Endothelial cell of hepatic sinusoid (primary cell): ENCODE results near the gene MND1.

Experiments
- in situ Hi-C: cut with HindIII; loops from 2 replicates; pipeline ENCODE4 v1.10.0; 2017; ENCODE audit warnings: low sequenced_read_pairs

MND1 gene

DNA sequence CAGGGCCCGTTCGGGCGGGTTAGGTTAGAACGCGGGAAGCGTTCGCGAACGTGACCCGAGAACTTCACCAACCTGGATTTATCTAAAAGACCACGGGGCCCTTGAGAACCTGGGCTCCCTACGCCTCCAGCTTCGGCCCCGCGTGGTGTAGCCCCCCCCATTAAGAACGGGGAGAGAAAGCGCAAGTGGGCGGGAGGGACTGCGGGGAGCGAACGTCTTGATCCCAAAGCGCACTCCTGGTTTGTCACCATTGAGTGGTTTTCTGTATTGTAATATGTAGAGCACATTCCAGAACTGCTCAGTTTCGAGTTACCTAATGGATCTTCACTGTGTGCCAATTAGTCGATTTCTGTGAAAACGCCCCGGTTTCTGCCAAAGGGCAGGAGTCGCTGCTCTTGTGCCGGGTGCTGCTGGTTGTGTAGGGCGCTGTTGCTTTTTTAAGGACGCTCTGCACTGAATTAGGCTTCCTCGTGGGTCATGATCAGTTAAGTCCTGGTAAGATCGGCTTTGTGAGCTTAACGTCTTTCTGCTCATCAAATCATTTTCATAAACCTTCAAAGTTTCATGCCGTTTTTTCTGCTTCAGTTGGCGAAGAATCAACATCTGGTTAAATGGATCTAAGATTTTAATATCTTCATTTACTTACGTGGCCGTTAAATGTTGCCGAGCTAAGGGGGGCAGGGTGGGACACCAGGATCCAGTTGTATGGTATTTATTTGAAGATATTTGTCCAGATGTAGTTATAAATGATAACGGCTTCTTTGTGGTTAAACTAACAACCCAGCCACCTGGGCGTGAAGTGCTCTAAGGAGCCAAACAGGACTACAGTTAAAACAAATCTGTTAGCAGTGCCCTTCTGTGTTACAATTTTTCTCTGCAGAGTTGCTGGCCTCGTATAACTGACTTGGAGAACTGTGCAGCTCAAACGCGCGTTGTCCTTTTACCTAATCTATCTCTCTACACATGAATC lies 809 bp downstream of the MND1 start:
- in situ Hi-C loops: no loop called here

DNA sequence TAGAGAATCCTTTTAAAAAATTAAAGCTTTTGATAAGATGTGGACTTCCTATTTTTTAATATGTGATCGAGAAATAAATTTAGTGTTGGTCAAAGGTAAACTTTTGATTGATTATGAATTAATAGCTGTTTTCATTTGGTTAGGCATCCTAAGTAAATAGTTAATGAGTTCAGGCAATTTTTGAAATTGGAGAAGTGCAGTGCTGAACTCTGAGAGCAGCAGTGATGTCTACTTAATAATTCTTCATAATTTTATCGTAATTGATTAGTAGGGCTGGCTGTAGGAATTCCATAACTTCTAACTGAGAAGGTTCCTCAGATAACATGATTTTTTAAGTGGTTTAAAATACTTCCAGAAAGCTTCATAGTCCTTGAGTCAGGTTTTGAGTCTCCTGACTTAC lies 1.5 kb downstream of the MND1 start:
- in situ Hi-C loops: no loop called here

- in situ Hi-C loops: no loop called here
Measured at GRCh38 chr4:153346563-153346962, 2.1 kb downstream of the MND1 start.

DNA sequence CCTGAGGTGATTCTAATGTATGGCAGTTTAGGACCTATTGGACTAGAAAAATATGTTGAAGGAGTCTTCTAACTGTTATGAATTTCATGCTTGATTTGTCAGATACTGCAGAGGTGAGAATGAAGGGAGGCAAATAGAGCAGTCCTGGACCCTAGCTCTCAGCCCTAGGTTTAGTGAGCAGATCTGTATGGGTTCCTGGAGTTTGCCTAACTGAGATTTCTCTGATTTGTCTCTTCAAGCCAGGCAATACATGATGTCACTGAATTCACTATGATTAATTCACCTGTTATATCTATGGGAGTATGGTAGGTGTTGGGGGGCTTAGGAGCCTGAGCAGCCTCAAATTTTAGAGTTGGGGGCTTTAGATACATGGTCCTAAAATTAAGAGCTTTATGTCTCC lies 2.6 kb downstream of the MND1 start:
- in situ Hi-C loops: no loop called here

DNA sequence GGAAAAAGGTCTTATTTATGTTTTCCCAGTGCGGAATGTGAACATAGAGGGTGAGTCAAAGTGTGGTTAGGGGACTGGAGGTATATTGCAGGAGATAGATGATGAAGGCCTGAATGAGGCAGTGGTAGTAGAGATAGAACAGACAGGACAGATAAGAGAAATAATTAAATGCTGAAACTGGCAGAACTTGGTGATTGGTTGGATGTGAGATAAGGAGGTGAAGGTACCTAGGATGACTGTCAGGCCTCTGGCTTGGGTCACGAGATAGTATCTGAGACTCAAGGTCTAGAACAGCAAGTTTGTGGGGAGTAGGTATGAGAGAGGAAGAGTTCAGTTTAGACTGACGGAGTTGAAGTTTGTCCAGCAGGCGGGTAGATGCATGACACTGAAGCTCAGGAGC lies 3.5 kb downstream of the MND1 start:
- in situ Hi-C loops: no loop called here

- in situ Hi-C loops: no loop called here
Measured at GRCh38 chr4:153349206-153349805, 4.8 kb downstream of the MND1 start.

DNA sequence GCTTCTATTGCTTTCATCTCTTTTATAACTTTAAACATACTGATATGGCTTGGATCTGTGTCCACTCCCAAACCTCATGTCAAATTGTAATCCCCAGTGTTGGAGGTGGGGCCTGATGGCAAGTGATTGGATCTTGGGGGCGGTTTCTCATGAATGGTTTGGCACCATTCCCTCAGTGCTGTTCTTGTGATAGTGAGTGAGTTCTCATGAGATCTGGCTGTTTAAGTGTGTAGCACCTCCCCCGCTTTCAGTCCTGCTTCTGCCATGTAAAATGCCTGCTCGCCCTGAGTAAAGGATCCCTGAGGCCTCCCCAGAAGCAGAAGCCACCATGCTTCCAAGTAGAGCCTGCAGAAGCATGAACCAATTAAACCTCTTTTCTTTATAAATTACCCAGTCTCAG lies 17.7 kb downstream of the MND1 start:
- in situ Hi-C loops: no loop called here

GRCh38 chr4:153364061-153364460 lies 19.6 kb downstream of the MND1 start:
- in situ Hi-C loops: no loop called here

GRCh38 chr4:153365003-153365402 lies 20.5 kb downstream of the MND1 start:
- in situ Hi-C loops: no loop called here

- in situ Hi-C loops: no loop called here
Measured at GRCh38 chr4:153366486-153366885, 22.0 kb downstream of the MND1 start.

DNA sequence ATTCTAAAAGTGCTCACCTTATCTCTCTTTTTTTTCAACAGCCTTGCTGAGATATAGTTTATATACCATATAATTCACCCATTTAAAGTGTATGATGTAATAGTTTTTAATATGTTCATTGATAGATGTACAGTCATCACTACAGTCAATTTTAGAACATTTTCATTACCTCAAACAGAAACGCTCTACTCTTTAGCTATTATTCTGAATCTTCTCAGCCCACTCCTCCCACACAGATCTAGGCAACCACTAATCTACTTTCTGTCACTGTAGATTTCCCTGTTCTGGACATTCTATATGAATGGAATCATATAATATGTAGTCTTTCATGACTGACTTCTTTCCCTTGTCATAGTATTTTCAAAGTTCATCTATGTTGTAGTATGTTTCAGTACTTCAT lies 22.6 kb downstream of the MND1 start:
- in situ Hi-C loops: no loop called here

GRCh38 chr4:153369021-153369420 lies 24.5 kb downstream of the MND1 start:
- in situ Hi-C loops: no loop called here

GRCh38 chr4:153371701-153372234 lies 27.3 kb downstream of the MND1 start:
- in situ Hi-C loops: no loop called here

DNA sequence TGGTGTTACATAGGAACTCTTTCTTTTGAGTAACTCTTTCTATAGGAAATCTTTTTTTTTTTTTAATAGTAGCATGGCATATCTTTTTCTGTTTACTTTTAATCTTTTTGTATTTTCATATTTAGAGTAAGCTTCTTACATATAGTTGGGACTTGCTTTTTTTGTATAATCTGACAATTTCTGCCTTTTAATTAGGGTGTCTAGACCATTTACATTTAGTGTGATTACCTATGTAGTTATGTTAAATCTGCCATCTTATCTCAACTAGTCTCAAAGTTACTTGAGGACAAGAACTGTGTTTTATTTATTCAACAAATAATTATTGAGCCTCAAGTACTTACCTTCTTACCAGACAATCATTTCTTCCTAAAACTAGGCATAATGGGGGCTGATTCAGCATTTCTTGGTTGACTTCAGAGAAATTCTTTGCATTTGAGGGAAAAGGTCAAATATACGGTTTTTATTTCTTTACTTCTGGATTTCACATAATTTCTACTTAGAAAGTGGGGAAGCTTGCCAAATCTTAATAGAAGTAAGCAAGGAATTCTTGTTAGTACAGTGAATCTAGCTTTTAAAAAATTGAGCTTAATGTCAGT lies 28.6 kb downstream of the MND1 start:
- in situ Hi-C loops: no loop called here

- in situ Hi-C loops: no loop called here
Measured at GRCh38 chr4:153374442-153374841, 30.0 kb downstream of the MND1 start.

- in situ Hi-C loops: no loop called here
Measured at GRCh38 chr4:153375303-153375702, 30.8 kb downstream of the MND1 start.

DNA sequence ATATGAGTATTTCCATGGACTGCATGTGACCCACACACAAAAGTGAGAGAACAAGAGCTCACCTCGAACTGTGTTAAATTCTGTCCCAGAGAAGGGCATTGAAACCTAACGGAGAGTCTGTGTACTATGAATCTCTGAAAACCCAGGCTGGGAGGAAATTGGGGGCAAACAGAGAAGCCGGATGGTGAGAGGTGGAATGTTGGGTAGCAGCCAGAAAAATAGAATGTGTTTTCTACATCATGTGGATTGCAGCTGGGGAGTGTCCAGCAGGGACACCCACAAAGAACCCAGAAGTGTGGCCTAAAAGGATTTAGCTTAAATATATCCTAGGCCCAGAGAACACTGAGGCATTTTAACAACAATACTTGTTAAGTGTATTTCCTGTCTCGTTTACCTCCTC lies 38.6 kb downstream of the MND1 start:
- in situ Hi-C loops: no loop called here

DNA sequence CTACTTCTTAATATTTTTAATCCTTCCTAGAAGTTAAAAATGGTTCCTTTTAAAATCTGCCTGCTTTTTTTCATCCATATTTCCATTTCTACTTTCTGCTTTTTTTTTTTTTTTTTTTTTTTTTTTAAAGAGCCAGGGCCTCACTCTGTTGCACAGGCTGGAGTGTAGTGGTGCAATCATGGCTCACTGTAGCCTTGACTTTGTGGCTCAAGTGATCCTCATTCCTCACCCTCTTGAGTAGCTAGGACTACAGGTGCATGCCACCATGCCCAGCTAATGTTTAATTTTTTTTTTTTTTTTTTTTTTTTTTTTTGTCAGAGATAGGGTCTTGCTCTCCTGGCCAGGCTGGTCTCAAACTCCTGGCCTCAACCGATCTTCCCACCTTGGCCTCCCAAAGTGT lies 39.7 kb downstream of the MND1 start:
- in situ Hi-C loops: no loop called here

DNA sequence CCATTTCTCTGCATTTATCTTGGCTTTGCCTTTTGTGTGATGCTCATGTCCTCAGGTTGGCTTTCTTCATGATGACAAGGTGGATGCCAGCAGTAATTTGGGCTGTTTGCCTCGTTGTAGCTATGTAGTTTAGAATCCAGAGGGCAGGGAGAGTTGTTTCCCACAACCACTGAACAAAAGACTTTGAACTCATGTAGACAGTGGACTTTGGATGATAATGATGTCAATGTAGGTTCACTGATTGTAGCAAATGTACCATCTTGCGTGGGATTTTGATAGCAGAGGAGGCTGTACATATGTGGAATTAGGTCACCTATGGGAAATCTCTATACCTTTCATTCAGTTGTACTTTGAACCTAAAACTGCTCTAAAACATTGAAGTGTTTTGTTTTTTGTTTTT lies 41.3 kb downstream of the MND1 start:
- in situ Hi-C loops: no loop called here

GRCh38 chr4:153387981-153388380 lies 43.5 kb downstream of the MND1 start:
- in situ Hi-C loops: no loop called here

- in situ Hi-C loops: no loop called here
Measured at GRCh38 chr4:153393397-153393796, 48.9 kb downstream of the MND1 start.

DNA sequence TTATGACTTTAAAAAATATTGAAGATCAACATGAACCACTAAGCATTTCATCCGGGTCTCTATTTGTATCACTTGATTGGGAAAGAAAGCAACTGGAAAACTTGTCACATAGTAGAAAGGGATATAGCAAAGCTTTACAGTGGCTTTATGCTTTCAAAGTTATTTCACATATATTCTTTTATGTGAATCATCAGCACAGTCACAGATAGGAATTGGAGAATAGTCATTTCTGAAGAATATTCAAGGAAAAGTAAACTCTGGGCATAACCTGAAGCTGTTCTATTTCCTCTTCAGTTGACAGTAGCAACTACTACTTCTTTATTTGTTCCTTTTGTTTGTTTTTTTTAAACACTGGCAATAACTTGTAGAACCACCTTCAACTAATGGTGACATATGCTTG lies 50.5 kb downstream of the MND1 start:
- in situ Hi-C loops: no loop called here
